HepG2 (cell line): ENCODE data around the gene B3GNT9. TPM values are rescaled to one million over a fixed set of nuclear protein-coding genes. Genes with fewer than 3 reads are reported as not detected.

Experiments
- AGO1 ChIP-seq: fragments of 200-400 bp; formaldehyde crosslinking; IDR thresholded peaks from 2 replicates; pipeline ENCODE4 v1.6.1; 2017; ENCODE audit warnings: mild to moderate bottlenecking, low read depth, low read length, moderate library complexity; ENCODE audit not compliant: poor library complexity, severe bottlenecking
- ARNTL ChIP-seq: sonication (generic); formaldehyde crosslinking; IDR thresholded peaks from 2 replicates; pipeline ENCODE4 v1.4.0; 2020; ENCODE audit warnings: mild to moderate bottlenecking, missing genetic modification reagents
- SRSF9 ChIP-seq: fragments of 200-400 bp; formaldehyde crosslinking; IDR thresholded peaks from 2 replicates; pipeline ENCODE4 v1.6.1; 2018; ENCODE audit warnings: borderline replicate concordance, mild to moderate bottlenecking, low read depth, low read length; ENCODE audit not compliant: insufficient read depth, poor library complexity, severe bottlenecking
- ZBTB7B ChIP-seq: sonication (generic); formaldehyde crosslinking; IDR thresholded peaks from 2 replicates; pipeline ENCODE4 v1.4.0; 2020; ENCODE audit warnings: missing genetic modification reagents
- ZNF232 ChIP-seq: sonication (generic); formaldehyde crosslinking; IDR thresholded peaks from 2 replicates; pipeline ENCODE4 v1.4.0; 2020; ENCODE audit warnings: missing genetic modification reagents, borderline replicate concordance
- ZNF251 ChIP-seq: sonication (generic); formaldehyde crosslinking; IDR thresholded peaks from 2 replicates; pipeline ENCODE4 v1.9.0; 2021; ENCODE audit warnings: mild to moderate bottlenecking, missing genetic modification reagents
- ZNF256 ChIP-seq: sonication (generic); formaldehyde crosslinking; conservative IDR thresholded peaks from 2 replicates; pipeline ENCODE4 v1.4.0; 2020; ENCODE audit warnings: missing genetic modification reagents
- ZNF530 ChIP-seq: sonication (generic); formaldehyde crosslinking; IDR thresholded peaks from 2 replicates; pipeline ENCODE4 v1.5.0; 2020; ENCODE audit warnings: low read depth, mild to moderate bottlenecking, missing genetic modification reagents
- ZNF546 ChIP-seq: sonication (generic); formaldehyde crosslinking; conservative IDR thresholded peaks from 2 replicates; pipeline ENCODE4 v1.8.1; 2023; ENCODE audit warnings: mild to moderate bottlenecking, missing genetic modification reagents
- ZNF720 ChIP-seq: sonication (generic); formaldehyde crosslinking; IDR thresholded peaks from 2 replicates; pipeline ENCODE4 v1.4.0; 2020; ENCODE audit warnings: missing genetic modification reagents
- ZNF724P ChIP-seq: sonication (generic); formaldehyde crosslinking; IDR thresholded peaks from 2 replicates; pipeline ENCODE4 v1.8.0; 2022; ENCODE audit warnings: missing genetic modification reagents, borderline replicate concordance
- ZNF773 ChIP-seq: sonication (generic); formaldehyde crosslinking; IDR thresholded peaks from 2 replicates; pipeline ENCODE4 v1.4.0; 2020; ENCODE audit warnings: missing genetic modification reagents, borderline replicate concordance
- polyA plus RNA-seq, 8 experiments: library from polyadenylated mRNA; depleted of rRNA in 3 of 8; stranded (reverse) in 7 of 8; unstranded in 1 of 8; fragments of >200 nt; fragmentation: Illumina TruSeq in 4 of 8; extraction: Trizol in 4 of 8; gene quantifications; 2 replicates each; pipeline versions ENCODE4 v1.2.1 to v1.2.3, GENCODE V29; 2011 to 2016; ENCODE audit warnings: low read depth in 4 of 8, missing spikeins in 1 of 8, mixed read lengths in 1 of 8; ENCODE audit not compliant: insufficient read depth in 1 of 8
- total RNA-seq, 5 experiments: library from RNA; depleted of rRNA; stranded (reverse); fragments of >200 nt; fragmentation: Illumina TruSeq; extraction: Trizol; gene quantifications; 2 replicates each; pipeline ENCODE4 v1.2.3, GENCODE V29; 2016; ENCODE audit warnings: low read depth in 1 of 5
- TF ChIP-seq, protein P1 (sequence below): sonication (generic); formaldehyde crosslinking; IDR thresholded peaks from 2 replicates; pipeline ENCODE4 v1.4.0; 2020; ENCODE audit warnings: missing genetic modification reagents
- TF ChIP-seq, protein P2 (sequence below): sonication (generic); formaldehyde crosslinking; IDR thresholded peaks from 2 replicates; pipeline ENCODE4 v1.4.0; 2020; ENCODE audit warnings: mild to moderate bottlenecking, missing genetic modification reagents
- TF ChIP-seq, protein P3 (sequence below): sonication (generic); formaldehyde crosslinking; IDR thresholded peaks from 2 replicates; pipeline ENCODE4 v1.4.0; 2020; ENCODE audit warnings: mild to moderate bottlenecking, missing genetic modification reagents
- TF ChIP-seq, protein P4 (sequence below): sonication (generic); formaldehyde crosslinking; IDR thresholded peaks from 2 replicates; pipeline ENCODE4 v1.4.0; 2020; ENCODE audit warnings: mild to moderate bottlenecking, missing genetic modification reagents

Gene B3GNT9
- total and polyA plus RNA-seq, 2 of the 13 experiments (the other 11 are each of a cell fraction or from before 2014, with no cell fraction given), result 1.5 to 3.1 TPM

DNA sequence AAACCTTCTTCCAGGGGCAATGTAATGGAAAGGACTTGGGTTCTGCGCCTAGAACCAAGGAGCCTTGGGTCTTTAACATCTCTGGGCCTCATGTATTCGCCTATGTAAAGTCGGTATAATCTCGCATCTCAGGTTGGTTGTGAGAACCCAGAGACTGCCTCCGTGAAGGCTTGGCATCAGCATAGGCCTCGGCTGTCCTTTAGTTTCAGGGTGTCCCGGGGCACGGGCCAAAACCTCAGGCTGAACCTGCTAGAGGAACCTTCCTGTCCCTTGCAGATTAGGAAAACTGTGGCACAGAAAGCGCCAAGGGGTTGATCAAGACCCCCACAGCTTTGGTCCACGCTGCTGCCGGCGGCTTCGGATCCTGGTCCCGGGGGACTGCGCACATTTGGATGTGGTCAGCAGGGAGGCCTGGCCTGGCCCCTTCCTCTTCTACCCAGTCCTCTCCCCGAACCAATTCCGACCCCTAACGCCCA, 41.8 kb downstream of the B3GNT9 start (continued):
- TF ChIP-seq SRSF9 (no peak), ARNTL (CRISPR knock-in tag) (peak; percentile 71; the same call in 1 of the 2 replicates), ZNF530 (CRISPR knock-in tag) (no peak), ZNF720 (CRISPR knock-in tag) (no peak), AGO1 (no peak), ZNF256 (CRISPR knock-in tag) (no peak), ZNF546 (CRISPR knock-in tag) (no peak), ZNF251 (CRISPR knock-in tag) (0 out of 2 replicates have a peak, but pooled peaks have one; percentile 81), ZNF232 (CRISPR knock-in tag) (no peak), ZNF724P (CRISPR knock-in tag) (no peak; the same call in 1 of the 2 replicates), ZBTB7B (CRISPR knock-in tag) (no peak), ZNF773 (CRISPR knock-in tag) (peak; percentile 60; the same call in 1 of the 2 replicates)
- TF ChIP-seq, protein P1, sequence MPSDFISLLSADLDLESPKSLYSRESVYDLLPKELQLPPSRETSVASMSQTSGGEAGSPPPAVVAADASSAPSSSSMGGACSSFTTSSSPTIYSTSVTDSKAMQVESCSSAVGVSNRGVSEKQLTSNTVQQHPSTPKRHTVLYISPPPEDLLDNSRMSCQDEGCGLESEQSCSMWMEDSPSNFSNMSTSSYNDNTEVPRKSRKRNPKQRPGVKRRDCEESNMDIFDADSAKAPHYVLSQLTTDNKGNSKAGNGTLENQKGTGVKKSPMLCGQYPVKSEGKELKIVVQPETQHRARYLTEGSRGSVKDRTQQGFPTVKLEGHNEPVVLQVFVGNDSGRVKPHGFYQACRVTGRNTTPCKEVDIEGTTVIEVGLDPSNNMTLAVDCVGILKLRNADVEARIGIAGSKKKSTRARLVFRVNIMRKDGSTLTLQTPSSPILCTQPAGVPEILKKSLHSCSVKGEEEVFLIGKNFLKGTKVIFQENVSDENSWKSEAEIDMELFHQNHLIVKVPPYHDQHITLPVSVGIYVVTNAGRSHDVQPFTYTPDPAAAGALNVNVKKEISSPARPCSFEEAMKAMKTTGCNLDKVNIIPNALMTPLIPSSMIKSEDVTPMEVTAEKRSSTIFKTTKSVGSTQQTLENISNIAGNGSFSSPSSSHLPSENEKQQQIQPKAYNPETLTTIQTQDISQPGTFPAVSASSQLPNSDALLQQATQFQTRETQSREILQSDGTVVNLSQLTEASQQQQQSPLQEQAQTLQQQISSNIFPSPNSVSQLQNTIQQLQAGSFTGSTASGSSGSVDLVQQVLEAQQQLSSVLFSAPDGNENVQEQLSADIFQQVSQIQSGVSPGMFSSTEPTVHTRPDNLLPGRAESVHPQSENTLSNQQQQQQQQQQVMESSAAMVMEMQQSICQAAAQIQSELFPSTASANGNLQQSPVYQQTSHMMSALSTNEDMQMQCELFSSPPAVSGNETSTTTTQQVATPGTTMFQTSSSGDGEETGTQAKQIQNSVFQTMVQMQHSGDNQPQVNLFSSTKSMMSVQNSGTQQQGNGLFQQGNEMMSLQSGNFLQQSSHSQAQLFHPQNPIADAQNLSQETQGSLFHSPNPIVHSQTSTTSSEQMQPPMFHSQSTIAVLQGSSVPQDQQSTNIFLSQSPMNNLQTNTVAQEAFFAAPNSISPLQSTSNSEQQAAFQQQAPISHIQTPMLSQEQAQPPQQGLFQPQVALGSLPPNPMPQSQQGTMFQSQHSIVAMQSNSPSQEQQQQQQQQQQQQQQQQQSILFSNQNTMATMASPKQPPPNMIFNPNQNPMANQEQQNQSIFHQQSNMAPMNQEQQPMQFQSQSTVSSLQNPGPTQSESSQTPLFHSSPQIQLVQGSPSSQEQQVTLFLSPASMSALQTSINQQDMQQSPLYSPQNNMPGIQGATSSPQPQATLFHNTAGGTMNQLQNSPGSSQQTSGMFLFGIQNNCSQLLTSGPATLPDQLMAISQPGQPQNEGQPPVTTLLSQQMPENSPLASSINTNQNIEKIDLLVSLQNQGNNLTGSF (CRISPR knock-in tag), result peak; percentile 24; the same call in 1 of the 2 replicates
- TF ChIP-seq, protein P2, sequence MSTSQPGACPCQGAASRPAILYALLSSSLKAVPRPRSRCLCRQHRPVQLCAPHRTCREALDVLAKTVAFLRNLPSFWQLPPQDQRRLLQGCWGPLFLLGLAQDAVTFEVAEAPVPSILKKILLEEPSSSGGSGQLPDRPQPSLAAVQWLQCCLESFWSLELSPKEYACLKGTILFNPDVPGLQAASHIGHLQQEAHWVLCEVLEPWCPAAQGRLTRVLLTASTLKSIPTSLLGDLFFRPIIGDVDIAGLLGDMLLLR (CRISPR knock-in tag), result 0 out of 2 replicates have a peak, but pooled peaks have one; percentile 74
- TF ChIP-seq, protein P3, sequence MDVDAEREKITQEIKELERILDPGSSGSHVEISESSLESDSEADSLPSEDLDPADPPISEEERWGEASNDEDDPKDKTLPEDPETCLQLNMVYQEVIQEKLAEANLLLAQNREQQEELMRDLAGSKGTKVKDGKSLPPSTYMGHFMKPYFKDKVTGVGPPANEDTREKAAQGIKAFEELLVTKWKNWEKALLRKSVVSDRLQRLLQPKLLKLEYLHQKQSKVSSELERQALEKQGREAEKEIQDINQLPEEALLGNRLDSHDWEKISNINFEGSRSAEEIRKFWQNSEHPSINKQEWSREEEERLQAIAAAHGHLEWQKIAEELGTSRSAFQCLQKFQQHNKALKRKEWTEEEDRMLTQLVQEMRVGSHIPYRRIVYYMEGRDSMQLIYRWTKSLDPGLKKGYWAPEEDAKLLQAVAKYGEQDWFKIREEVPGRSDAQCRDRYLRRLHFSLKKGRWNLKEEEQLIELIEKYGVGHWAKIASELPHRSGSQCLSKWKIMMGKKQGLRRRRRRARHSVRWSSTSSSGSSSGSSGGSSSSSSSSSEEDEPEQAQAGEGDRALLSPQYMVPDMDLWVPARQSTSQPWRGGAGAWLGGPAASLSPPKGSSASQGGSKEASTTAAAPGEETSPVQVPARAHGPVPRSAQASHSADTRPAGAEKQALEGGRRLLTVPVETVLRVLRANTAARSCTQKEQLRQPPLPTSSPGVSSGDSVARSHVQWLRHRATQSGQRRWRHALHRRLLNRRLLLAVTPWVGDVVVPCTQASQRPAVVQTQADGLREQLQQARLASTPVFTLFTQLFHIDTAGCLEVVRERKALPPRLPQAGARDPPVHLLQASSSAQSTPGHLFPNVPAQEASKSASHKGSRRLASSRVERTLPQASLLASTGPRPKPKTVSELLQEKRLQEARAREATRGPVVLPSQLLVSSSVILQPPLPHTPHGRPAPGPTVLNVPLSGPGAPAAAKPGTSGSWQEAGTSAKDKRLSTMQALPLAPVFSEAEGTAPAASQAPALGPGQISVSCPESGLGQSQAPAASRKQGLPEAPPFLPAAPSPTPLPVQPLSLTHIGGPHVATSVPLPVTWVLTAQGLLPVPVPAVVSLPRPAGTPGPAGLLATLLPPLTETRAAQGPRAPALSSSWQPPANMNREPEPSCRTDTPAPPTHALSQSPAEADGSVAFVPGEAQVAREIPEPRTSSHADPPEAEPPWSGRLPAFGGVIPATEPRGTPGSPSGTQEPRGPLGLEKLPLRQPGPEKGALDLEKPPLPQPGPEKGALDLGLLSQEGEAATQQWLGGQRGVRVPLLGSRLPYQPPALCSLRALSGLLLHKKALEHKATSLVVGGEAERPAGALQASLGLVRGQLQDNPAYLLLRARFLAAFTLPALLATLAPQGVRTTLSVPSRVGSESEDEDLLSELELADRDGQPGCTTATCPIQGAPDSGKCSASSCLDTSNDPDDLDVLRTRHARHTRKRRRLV (CRISPR knock-in tag), result 0 out of 2 replicates have a peak, but pooled peaks have one; percentile 93
- TF ChIP-seq, protein P4, sequence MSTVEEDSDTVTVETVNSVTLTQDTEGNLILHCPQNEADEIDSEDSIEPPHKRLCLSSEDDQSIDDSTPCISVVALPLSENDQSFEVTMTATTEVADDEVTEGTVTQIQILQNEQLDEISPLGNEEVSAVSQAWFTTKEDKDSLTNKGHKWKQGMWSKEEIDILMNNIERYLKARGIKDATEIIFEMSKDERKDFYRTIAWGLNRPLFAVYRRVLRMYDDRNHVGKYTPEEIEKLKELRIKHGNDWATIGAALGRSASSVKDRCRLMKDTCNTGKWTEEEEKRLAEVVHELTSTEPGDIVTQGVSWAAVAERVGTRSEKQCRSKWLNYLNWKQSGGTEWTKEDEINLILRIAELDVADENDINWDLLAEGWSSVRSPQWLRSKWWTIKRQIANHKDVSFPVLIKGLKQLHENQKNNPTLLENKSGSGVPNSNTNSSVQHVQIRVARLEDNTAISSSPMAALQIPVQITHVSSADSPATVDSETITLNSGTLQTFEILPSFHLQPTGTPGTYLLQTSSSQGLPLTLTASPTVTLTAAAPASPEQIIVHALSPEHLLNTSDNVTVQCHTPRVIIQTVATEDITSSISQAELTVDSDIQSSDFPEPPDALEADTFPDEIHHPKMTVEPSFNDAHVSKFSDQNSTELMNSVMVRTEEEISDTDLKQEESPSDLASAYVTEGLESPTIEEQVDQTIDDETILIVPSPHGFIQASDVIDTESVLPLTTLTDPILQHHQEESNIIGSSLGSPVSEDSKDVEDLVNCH (CRISPR knock-in tag), result peak; percentile 81; the same call in 1 of the 2 replicates
